ENCODE measurements around the gene CHML. TPM values are rescaled to one million over a fixed set of nuclear protein-coding genes. Genes with fewer than 3 reads are reported as not detected.
A peak's percentile ranks its signal among the peaks of the same experiment; 100 is the strongest.

Gene CHML
- total RNA-seq, 1 donor from 2014 or later, result 15.2 TPM

GRCh38 chr1:241630005-241630404 is 10.2 kb downstream of the CHML start:
- Mint-ChIP-seq H3K36me3 (ENCODE audit: low read depth, unreplicated experiment) (peaks cover 1% of the 10 kb centered on the region), H3K4me3 (ENCODE audit: unreplicated experiment) (no peak overlapping the region), H3K9me3 (ENCODE audit: unreplicated experiment) (no peaks in the 10 kb centered on the region), H3K27ac (ENCODE audit: unreplicated experiment) (no peak overlapping the region), H3K4me1 (ENCODE audit: unreplicated experiment) (peaks cover 8% of the 10 kb centered on the region), H3K27me3 (ENCODE audit: unreplicated experiment) (no peaks in the 10 kb centered on the region)
- no peak for TF ChIP-seq CTCF (IDR thresholded peaks at IDR 0.05; ENCODE audit: unreplicated experiment)
- DNase-seq (ENCODE audit: low spot score), result no peak

GRCh38 chr1:241627453-241628259 is 12.5 kb downstream of the CHML start:
- H3K4me3 Mint-ChIP-seq (ENCODE audit: unreplicated experiment), result no peak overlapping the region
- peak; percentile 53 for TF ChIP-seq CTCF (IDR thresholded peaks at IDR 0.05; ENCODE audit: unreplicated experiment)
- peak overlapping the region; percentile 77 for H3K27ac Mint-ChIP-seq (ENCODE audit: unreplicated experiment)
- H3K9me3 Mint-ChIP-seq (ENCODE audit: unreplicated experiment), result no peaks in the 10 kb centered on the region
- H3K36me3 Mint-ChIP-seq (ENCODE audit: low read depth, unreplicated experiment), result no peaks in the 10 kb centered on the region
- DNase-seq (ENCODE audit: low spot score), result peak; percentile 46
- no peaks in the 10 kb centered on the region for H3K27me3 Mint-ChIP-seq (ENCODE audit: unreplicated experiment)
- H3K4me1 Mint-ChIP-seq (ENCODE audit: unreplicated experiment), result peaks cover 13% of the 10 kb centered on the region

GRCh38 chr1:241624935-241625334 is 15.2 kb downstream of the CHML start:
- no peak for DNase-seq (ENCODE audit: low spot score)
- H3K4me1 Mint-ChIP-seq (ENCODE audit: unreplicated experiment), result peaks cover 13% of the 10 kb centered on the region
- no peak for TF ChIP-seq CTCF (IDR thresholded peaks at IDR 0.05; ENCODE audit: unreplicated experiment)
- H3K36me3 Mint-ChIP-seq (ENCODE audit: low read depth, unreplicated experiment), result no peaks in the 10 kb centered on the region
- no peak overlapping the region for H3K27ac Mint-ChIP-seq (ENCODE audit: unreplicated experiment)
- H3K27me3 Mint-ChIP-seq (ENCODE audit: unreplicated experiment), result peaks cover 1% of the 10 kb centered on the region
- no peak overlapping the region for H3K4me3 Mint-ChIP-seq (ENCODE audit: unreplicated experiment)
- H3K9me3 Mint-ChIP-seq (ENCODE audit: unreplicated experiment), result no peaks in the 10 kb centered on the region

DNA sequence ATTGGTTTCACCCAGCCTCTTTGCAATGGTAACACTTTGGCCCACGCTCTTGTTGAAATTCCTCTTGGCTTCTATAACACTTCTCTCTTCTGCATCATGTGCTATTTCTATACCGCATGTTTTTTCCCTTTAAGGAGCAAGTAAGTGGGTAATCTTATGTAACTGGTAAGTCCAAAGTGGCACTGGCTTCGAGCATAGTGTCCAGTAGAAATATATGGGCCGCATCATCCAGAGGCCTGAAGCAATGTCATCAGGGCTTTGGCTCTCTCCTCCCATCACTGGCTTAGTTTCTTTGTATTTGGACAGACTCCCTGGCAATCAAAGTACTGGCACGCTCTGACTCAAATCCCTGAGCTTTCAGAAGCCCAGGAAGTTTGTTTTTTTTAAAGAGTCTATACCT is 17.5 kb downstream of the CHML start:
- peaks cover 1% of the 10 kb centered on the region for H3K27me3 Mint-ChIP-seq (ENCODE audit: unreplicated experiment)

More for the DNA sequence above, 17.5 kb downstream of the CHML start:
- peaks cover 10% of the 10 kb centered on the region for H3K4me1 Mint-ChIP-seq (ENCODE audit: unreplicated experiment)
- no peak overlapping the region for H3K4me3 Mint-ChIP-seq (ENCODE audit: unreplicated experiment)
- no peak for TF ChIP-seq CTCF (IDR thresholded peaks at IDR 0.05; ENCODE audit: unreplicated experiment)
- H3K27ac Mint-ChIP-seq (ENCODE audit: unreplicated experiment), result no peak overlapping the region
- no peaks in the 10 kb centered on the region for H3K9me3 Mint-ChIP-seq (ENCODE audit: unreplicated experiment)
- DNase-seq (ENCODE audit: low spot score), result no peak
- H3K36me3 Mint-ChIP-seq (ENCODE audit: low read depth, unreplicated experiment), result no peaks in the 10 kb centered on the region

Measured in endothelial cell (in vitro differentiated cells).